Keratinocyte (primary cell): ENCODE results near the gene PTPRR. TPM values are rescaled to one million over a fixed set of nuclear protein-coding genes. Genes with fewer than 3 reads are reported as not detected.

Source experiments
- DNase-seq: peaks from one replicate; pipeline ENCODE4 v3.0.0-alpha.2; 2011; ENCODE audit warnings: low read depth, missing footprints, low spot score
- FAIRE-seq: peaks from 2 replicates; lab custom pipeline; 2011; peaks lifted over from hg19 to GRCh38; lab: Jason Lieb, UNC
- H2AFZ ChIP-seq: 2 replicates; pipeline ENCODE4 v1.6.0; 2012; ENCODE audit warnings: low read length, control low read depth, inconsistent platforms; ENCODE audit not compliant: control insufficient read depth
- H3K27ac ChIP-seq: 2 replicates; pipeline ENCODE4 v1.5.1; 2011; ENCODE audit warnings: low read length; ENCODE audit not compliant: control insufficient read depth, insufficient read depth
- H3K27me3 ChIP-seq: 3 replicates; pipeline ENCODE4 v1.6.0; 2011; ENCODE audit warnings: low read length; ENCODE audit not compliant: control insufficient read depth, insufficient read depth; ENCODE audit errors: extremely low read depth
- H3K36me3 ChIP-seq, 2 experiments: 2 replicates in 1 of 2; 3 replicates in 1 of 2; pipeline ENCODE4 v1.5.1; 2011; ENCODE audit warnings: low read length in 2 of 2, mild to moderate bottlenecking in 1 of 2; ENCODE audit not compliant: control insufficient read depth in 2 of 2, insufficient read depth in 2 of 2; ENCODE audit errors: extremely low read depth in 1 of 2
- H3K4me1 ChIP-seq: 3 replicates; pipeline ENCODE4 v1.5.1; 2011; ENCODE audit warnings: low read length; ENCODE audit not compliant: control insufficient read depth, insufficient read depth; ENCODE audit errors: extremely low read depth
- H3K4me2 ChIP-seq: 3 replicates; pipeline ENCODE4 v1.6.0; 2011; ENCODE audit warnings: low read depth, low read length; ENCODE audit not compliant: control insufficient read depth, insufficient read depth; ENCODE audit errors: extremely low read depth
- H3K4me3 ChIP-seq, 3 experiments: fragments of 200-600 bp in 1 of 3; sonication (generic) in 1 of 3; 2 replicates in 2 of 3; 3 replicates in 1 of 3; pipeline ENCODE4 v1.5.1; 2011 to 2016; ENCODE audit warnings: low read length in 3 of 3, mild to moderate bottlenecking in 3 of 3, control low read depth in 2 of 3, inconsistent platforms in 1 of 3, low read depth in 1 of 3, mixed read lengths in 1 of 3, mixed run types in 1 of 3, moderate library complexity in 1 of 3; ENCODE audit not compliant: control insufficient read depth in 2 of 3, insufficient read depth in 2 of 3; ENCODE audit errors: extremely low read depth in 1 of 3
- H3K79me2 ChIP-seq: 2 replicates; pipeline ENCODE4 v1.6.0; 2012; ENCODE audit warnings: low read length; ENCODE audit not compliant: control insufficient read depth, insufficient read depth
- H3K9ac ChIP-seq: 3 replicates; pipeline ENCODE4 v1.6.0; 2011; ENCODE audit warnings: low read length; ENCODE audit not compliant: control insufficient read depth, insufficient read depth; ENCODE audit errors: extremely low read depth
- H3K9me1 ChIP-seq: 3 replicates; pipeline ENCODE4 v1.6.0; 2011; ENCODE audit warnings: low read length; ENCODE audit not compliant: control insufficient read depth, insufficient read depth; ENCODE audit errors: extremely low read depth
- H3K9me3 ChIP-seq: 2 replicates; pipeline ENCODE4 v1.5.1; 2012; ENCODE audit warnings: low read depth, low read length; ENCODE audit not compliant: control insufficient read depth
- H4K20me1 ChIP-seq: 3 replicates; pipeline ENCODE4 v1.6.0; 2011; ENCODE audit warnings: low read length; ENCODE audit not compliant: control insufficient read depth, insufficient read depth; ENCODE audit errors: extremely low read depth
- EZH2 ChIP-seq: IDR thresholded peaks from one replicate; pipeline ENCODE4 v1.6.1; 2012; ENCODE audit warnings: inconsistent platforms, mild to moderate bottlenecking, low read length, moderate library complexity
- dilution Hi-C: fragments of 300-500 bp; cut with MboI; formaldehyde crosslinking; loops from one replicate; pipeline ENCODE4 v1.7.0; 2020; ENCODE audit warnings: low sequenced_read_pairs; ENCODE audit not compliant: extremely low pct_ligation_motif_present
- polyA plus RNA-seq, 5 experiments: library from polyadenylated mRNA; depleted of rRNA in 3 of 5; stranded (reverse) in 3 of 5; stranded (forward) in 1 of 5; unstranded in 1 of 5; fragments of >200 nt; gene quantifications; 1 replicate in 1 of 5; 2 replicates in 3 of 5; 3 replicates in 1 of 5; pipeline versions ENCODE4 v1.2.1 to v1.2.3, GENCODE V29; 2011 to 2012; ENCODE audit warnings: missing spikeins in 2 of 5, low read depth in 1 of 5, low replicate concordance in 1 of 5
- TF ChIP-seq, protein P1 (sequence below), 3 experiments: IDR thresholded peaks in 1 of 3; conservative IDR thresholded peaks in 1 of 3; optimal IDR thresholded peaks in 1 of 3; 2 replicates in 2 of 3; 3 replicates in 1 of 3; pipeline versions ENCODE3 to v1.5.1; 2011; ENCODE audit warnings: low read length in 3 of 3, mild to moderate bottlenecking in 3 of 3, moderate library complexity in 2 of 3, control low read depth in 1 of 3, inconsistent platforms in 1 of 3; ENCODE audit not compliant: insufficient read depth in 2 of 3; ENCODE audit errors: extremely low read depth in 1 of 3

PTPRR gene
- polyA plus RNA-seq, 1 donor (not counting 4 experiments of a cell fraction or from before 2014, with no cell fraction given): 3.1 TPM

DNA sequence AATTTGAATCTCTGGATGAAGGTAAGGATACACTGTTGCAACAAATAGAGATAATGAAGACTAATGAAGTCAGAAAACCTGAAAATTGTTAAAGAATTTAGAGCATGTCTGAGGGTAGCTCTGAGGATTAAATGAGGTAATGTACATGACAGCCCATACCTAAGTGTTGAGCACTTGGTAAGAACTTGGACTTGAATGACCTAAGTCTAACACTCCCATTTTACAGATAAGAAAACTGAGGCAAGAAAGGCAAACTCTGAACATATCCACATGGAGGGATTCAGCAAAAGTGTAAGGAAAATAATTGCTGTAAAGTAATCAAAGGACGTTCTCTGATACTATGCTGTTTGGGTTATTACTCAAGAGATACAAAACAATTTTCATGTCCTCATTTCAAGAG lies 312.4 kb downstream of the PTPRR start:
- H3K27ac ChIP-seq: no peak overlapping the region
- no peak overlapping the region for H2AFZ ChIP-seq
- H3K36me3 ChIP-seq: no peaks in the 10 kb centered on the region
- H3K4me3 ChIP-seq: no peak overlapping the region
- no peaks in the 10 kb centered on the region for H4K20me1 ChIP-seq
- H3K9me1 ChIP-seq: no peaks in the 10 kb centered on the region
- no peaks in the 10 kb centered on the region for H3K27me3 ChIP-seq
- dilution Hi-C loops: no loop called here
- DNase-seq (no peak), FAIRE-seq (peak; percentile 9)
- no peak overlapping the region for H3K9ac ChIP-seq
- TF ChIP-seq, protein P1, sequence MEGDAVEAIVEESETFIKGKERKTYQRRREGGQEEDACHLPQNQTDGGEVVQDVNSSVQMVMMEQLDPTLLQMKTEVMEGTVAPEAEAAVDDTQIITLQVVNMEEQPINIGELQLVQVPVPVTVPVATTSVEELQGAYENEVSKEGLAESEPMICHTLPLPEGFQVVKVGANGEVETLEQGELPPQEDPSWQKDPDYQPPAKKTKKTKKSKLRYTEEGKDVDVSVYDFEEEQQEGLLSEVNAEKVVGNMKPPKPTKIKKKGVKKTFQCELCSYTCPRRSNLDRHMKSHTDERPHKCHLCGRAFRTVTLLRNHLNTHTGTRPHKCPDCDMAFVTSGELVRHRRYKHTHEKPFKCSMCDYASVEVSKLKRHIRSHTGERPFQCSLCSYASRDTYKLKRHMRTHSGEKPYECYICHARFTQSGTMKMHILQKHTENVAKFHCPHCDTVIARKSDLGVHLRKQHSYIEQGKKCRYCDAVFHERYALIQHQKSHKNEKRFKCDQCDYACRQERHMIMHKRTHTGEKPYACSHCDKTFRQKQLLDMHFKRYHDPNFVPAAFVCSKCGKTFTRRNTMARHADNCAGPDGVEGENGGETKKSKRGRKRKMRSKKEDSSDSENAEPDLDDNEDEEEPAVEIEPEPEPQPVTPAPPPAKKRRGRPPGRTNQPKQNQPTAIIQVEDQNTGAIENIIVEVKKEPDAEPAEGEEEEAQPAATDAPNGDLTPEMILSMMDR (optimal IDR thresholded peaks at IDR 0.05 in 1 of 3, IDR thresholded peaks at IDR 0.05 in 1 of 3, conservative IDR thresholded peaks at IDR 0.05 in 1 of 3; ENCODE audit: extremely low read depth in 1 of 3, insufficient read depth in 2 of 3, low read length in 3 of 3): no peak
- no peak for TF ChIP-seq EZH2
- no peak overlapping the region for H3K4me2 ChIP-seq
- no peaks in the 10 kb centered on the region for H3K79me2 ChIP-seq
- peaks cover 9% of the 10 kb centered on the region for H3K4me1 ChIP-seq
- H3K9me3 ChIP-seq: no peaks in the 10 kb centered on the region

DNA sequence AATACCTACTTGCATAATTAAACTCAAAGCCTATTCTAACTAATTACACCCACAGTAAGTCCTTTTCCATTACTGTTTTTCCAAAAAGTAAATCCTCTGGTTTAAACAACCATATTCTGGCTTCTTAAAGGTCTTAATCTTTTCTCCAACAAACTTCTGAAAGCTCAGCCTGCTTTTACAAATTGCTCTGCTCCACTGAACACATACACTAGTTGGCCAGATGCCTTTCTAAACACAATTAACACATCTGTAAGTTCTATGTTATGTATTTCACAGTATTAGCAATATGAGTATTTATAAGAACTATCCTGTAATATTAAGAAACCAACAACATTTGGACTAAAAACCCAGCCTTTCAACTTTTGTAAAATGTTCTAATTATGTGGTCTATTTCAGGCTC lies 313.4 kb downstream of the PTPRR start:
- Histone ChIP-seq H3K4me2 (no peak overlapping the region), H4K20me1 (no peaks in the 10 kb centered on the region), H3K4me1 (peaks cover 9% of the 10 kb centered on the region), H3K9me1 (no peaks in the 10 kb centered on the region), H3K4me3 (no peak overlapping the region), H3K9me3 (no peaks in the 10 kb centered on the region), H3K27me3 (no peaks in the 10 kb centered on the region), H3K36me3 (no peaks in the 10 kb centered on the region), H3K79me2 (no peaks in the 10 kb centered on the region), H3K27ac (no peak overlapping the region), H2AFZ (no peak overlapping the region), H3K9ac (no peak overlapping the region)
- no peak for FAIRE-seq
- dilution Hi-C loops: no loop called here
- DNase-seq: no peak
- TF ChIP-seq EZH2: no peak
- TF ChIP-seq, protein P1 (optimal IDR thresholded peaks at IDR 0.05 in 1 of 3, IDR thresholded peaks at IDR 0.05 in 1 of 3, conservative IDR thresholded peaks at IDR 0.05 in 1 of 3; ENCODE audit: extremely low read depth in 1 of 3, insufficient read depth in 2 of 3, low read length in 3 of 3): no peak
